GM18861 (cell line): Measurements from ENCODE around the gene TTLL9.

Source experiments
- ATAC-seq: cut with Tn5 transposase; IDR thresholded peaks from one replicate; pipeline ENCODE4 v1.9.1; 2021; ENCODE audit not compliant: unreplicated experiment

The TTLL9 gene

GRCh38 chr20:31939661-31940060 is 69.2 kb downstream of the TTLL9 start:
- no peak for ATAC-seq

- no peak for ATAC-seq
These were observed 72.6 kb downstream of the TTLL9 start for GRCh38 chr20:31943052-31943471.

- no peak for ATAC-seq
These were observed 74.9 kb downstream of the TTLL9 start for GRCh38 chr20:31945319-31945718.

DNA sequence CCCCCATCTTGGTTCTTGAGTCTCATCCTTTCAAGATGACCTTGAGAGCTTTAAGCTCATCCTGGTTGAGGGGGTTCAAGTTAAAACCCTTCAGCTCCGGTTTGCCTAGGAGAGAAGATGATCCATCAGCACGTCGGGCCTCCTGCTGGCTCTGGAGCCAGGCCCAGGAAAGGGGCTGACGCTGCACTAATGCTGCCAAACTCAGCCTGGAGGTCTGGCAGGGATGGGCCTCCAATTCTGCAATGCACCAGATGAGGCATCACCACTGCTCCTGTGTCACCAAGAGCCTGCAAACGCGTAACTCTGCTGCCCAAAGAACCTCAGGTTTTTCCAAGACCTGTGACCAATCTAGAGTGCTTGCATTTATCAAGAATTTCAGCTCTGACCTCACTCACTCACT is 75.4 kb downstream of the TTLL9 start:
- ATAC-seq: no peak

- ATAC-seq: no peak
These were observed 77.6 kb downstream of the TTLL9 start for GRCh38 chr20:31948008-31948407.

- ATAC-seq: no peak
These were observed 79.6 kb downstream of the TTLL9 start for GRCh38 chr20:31949877-31950646.

DNA sequence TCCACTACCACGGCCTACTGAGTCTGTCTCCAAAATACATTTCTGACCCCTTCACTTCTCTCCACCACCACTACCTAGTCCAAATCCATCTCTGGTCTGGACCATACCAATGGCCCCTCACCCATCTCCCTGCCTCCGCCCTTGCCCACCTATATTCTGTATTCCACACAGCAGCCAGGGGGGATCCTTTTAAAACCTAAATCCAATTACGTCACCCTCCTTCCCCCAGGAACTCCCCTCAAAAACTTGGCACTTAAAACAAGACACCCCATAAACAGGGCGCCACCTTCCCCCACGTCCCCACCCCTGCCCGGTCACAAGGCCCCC is 80.7 kb downstream of the TTLL9 start:
- ATAC-seq: no peak

DNA sequence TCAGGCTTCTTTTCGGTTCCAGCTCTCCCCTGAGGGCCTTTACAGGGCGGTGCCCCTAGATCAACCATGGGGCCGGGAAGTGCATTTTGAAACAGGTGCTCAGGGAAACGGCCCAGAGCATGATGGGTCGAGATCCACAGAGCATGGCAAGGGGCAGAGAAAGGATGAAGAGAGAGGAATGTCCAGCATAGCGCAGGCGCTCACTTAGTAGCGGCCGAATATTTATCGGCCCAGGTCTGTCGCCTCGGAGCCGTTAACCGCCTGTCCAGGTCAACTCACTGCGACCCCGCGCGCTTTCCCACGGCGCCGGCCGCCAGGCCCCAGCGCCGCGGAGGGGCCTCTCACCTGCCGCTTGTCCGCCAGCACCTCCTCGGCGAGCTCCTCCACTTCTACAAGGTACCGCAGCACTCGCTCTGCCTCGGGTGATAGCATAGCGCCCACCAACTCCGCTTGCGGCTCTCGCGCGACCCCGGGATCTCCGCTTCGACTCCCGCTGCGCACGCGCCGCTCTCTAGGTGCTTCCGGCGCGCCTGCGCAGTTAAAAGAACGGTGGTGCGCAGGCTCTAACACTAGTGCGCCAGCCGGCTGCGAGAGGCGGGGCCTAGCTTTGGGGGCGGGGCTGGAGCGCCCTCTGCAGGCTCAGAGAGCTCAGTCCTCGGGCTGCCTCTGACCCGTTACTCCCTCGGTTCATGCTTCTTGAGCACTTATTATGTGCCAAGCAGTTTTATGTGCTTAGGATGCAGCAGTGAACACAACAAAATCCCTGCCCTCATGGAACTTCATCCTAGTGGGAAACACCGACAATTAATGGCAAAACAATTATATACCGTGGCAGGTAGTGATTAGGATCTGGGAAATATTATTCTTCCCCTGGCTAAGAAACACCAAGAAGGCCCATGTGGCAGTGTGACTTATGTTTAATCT is 81.4 kb downstream of the TTLL9 start, which contains the start of gene PDRG1:
Gene PDRG1 (minus strand): TSS at position 517 of the 924 bp plus-strand sequence. CDS start 85 bp downstream, at position 432.
- peak; percentile 92 for ATAC-seq

- no peak for ATAC-seq
These were observed 83.2 kb downstream of the TTLL9 start for GRCh38 chr20:31953556-31954148.

GRCh38 chr20:31954500-31954899 is 84.1 kb downstream of the TTLL9 start:
- no peak for ATAC-seq

DNA sequence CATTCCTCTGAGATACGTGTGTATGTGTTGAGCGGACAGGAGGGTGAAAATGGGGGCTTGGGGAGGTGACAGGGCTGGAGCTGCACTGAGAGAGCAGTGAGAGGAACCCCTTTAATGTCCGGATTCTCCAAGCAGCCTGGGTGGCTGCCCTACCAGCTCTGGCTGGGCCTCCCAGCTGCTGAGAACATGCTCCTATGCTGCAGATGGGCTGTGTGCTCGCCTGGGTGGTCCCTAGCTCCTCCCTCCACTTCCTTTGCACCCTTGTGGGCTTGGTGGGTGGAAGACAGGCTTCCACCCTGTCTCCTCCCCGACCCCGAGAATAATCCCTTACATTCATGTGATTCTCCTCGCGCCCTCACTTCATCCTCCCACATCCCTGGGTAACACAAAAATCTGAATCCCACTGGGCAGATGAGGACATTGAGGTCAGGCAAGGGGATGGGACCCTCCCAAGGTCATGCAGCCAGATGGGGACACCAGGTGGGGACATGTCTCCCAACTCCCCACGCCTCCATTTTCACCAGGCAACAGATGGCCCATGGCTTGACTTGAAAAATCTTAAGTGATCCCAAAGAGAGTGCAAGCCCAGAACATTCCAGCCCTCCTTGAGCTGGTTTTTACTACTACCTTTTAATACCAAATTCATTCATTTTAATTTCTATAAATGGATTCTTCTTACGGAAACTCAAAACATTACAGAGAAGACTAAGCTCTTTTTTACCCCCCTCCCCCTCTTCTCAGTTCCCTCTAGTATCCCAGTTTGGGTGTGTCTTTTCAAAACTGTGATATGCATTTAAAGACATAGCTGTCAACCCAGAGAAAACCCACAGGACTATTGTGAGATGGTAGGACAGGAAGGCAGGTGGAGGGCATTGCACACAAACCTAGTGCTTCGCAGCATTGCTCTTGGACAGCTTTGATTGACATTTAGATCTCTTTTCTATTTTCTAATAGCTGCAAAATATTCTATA is 86.4 kb downstream of the TTLL9 start:
- ATAC-seq: no peak

DNA sequence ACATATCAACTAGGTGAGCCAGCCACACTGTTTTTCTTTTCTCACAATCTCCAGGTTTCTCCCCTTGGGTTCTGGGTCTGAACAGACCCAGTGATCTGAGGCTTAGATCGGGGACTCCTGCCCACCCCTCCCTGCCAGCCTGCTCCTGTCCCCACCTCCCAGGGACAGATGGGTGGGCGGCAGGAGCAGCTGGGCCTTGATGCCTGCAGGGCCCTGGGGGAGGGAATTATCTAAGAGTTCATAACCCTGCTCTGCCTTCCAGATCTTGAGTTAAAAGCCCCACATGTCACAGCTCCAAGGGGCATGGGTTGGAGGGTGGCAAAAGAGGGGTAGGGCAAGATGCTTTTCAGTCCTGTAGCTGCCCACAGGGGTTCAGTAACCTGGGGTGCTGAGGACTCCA is 92.3 kb downstream of the TTLL9 start:
- no peak for ATAC-seq

DNA sequence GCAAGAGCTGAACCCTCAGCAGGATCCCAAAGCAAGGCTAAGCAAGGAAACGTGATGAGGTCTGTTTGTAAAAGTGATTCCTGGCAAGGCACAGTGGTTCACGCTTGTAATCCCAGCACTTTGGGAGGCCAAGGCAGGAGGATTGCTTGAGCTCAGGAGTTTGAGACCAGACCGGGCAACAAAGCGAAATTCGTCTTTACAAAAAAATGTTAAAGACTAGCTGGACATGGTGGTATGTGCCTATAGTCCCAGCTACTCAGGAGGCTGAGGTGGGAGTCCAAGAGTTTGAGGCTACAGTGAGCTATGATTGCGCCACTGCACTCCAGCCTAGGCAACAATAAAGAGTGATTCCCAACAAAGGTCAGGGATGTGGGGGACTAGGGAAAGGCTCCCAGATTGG is 93.5 kb downstream of the TTLL9 start:
- no peak for ATAC-seq

- ATAC-seq: no peak
These were observed 96.7 kb downstream of the TTLL9 start for GRCh38 chr20:31966991-31967655.

GRCh38 chr20:31967830-31968249 is 97.4 kb downstream of the TTLL9 start, which contains the start of gene XKR7:
XKR7 (plus strand) TSS chr20:31968151; CDS start chr20:31968176, 25 bp downstream.
- ATAC-seq: no peak

GRCh38 chr20:31968291-31969126 is 98.1 kb downstream of the TTLL9 start:
- ATAC-seq: no peak

GRCh38 chr20:31969991-31970390 is 99.6 kb downstream of the TTLL9 start:
- no peak for ATAC-seq

DNA sequence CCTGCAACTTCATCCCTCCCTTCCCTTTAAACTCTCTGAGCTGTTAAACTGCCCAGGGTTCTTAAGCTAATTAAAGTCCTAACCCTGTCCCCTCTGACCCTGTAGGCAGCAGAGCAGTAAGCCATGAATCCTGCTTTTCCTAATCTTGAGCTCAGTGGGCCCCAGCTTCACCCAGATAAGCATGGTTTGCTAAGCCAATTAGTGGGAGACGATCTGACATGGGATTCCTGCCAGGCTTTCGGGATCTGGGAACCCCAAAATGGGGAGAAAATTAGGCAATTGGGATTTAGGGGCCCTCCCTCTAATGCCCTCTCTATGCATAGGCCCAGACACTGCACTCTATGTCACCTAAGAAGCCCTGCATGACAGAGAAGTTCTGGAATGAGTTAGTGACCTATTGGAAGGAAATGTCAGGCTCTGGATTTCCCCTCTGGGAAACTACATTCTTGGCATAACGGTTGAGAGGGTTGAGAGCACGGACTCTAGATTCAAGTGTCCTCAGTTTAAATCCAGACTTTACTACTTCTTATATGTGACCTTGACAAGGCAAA is 102.1 kb downstream of the TTLL9 start:
- ATAC-seq: no peak

- no peak for ATAC-seq
These were observed 103.9 kb downstream of the TTLL9 start for GRCh38 chr20:31974296-31974695.
